Activated CD8-positive, alpha-beta memory T cell treated with anti-CD3 and anti-CD28 coated beads, Interleukin-2, amount 50 U/mL, for 24 hours (primary cell): ENCODE results near the gene MED28.

Experiments used
- DNase-seq: peaks from one replicate; pipeline ENCODE4 v3.0.0-alpha.2; 2020; ENCODE audit errors: extremely low read depth

MED28 gene

GRCh38 chr4:17667253-17667652, 52.8 kb downstream of the MED28 start:
- no peak for DNase-seq

DNA sequence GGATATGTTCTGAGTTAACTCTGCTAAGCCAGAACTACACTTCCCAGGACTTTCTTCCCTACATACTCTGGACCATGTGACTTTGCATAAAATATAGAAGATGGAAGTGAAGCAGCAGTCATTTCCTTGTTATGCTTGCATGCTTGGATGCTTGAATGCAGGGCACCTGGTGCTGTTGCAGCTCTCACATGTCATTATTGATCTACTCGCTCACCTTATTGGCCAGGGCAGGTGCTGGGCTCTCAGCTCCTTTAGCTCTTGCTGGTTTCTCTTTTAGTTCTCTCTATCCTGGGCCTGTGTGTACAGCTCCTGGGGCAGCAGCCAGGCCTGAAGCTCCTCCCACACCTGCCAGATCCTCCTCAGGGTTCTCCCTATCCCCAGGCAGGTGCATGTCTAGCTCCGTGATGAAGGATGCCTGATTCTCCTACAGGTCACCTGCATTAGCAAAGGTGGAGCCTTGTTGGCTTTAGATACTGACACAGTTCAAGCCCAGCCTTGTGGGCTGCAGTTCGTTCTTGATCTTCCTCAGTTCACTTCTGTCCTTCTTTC, 53.3 kb downstream of the MED28 start:
- DNase-seq: no peak

DNA sequence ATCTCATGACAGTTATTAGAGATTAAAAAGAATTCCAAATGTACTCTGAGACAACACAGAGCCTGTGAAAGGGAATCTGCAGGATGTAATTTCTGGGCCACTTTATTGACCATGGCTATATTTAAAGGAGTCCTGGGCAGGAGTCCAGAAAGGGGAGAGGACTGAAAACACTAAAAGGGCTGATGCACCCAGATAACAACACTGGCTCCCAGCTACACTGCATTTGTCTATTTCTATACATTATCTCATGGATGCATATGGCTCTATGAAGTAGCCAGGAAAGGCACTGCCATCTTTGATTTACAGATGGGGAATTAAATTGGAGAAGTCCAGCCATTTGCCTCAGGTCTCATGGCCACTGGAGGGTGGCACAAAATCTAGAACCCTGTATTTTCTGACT, 56.0 kb downstream of the MED28 start:
- DNase-seq: no peak

- DNase-seq: no peak
These were observed 66.3 kb downstream of the MED28 start for GRCh38 chr4:17680559-17681280.

GRCh38 chr4:17681281-17682221, 67.1 kb downstream of the MED28 start:
- DNase-seq: no peak

DNA sequence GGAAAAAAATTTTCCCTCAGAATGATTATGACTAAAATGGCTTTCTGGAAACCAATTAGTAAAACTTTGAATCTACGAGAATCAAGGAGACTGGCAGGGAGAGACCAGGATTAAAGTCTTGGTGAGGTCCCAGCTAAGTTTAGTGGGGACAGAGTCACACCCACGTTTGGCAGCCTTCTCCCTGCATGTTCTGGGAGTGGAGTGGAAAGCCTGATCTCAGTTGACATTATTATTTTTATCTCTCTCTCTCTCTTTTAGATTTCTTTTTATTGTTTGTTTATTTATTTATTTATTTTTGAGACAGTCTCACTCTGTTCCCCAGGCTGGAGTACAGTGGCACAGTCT, 67.8 kb downstream of the MED28 start:
- DNase-seq: no peak
